ENCODE measurements around the gene AKAP13.

Gene AKAP13

GRCh38 chr15:85423256-85423655, 42.9 kb downstream of the AKAP13 start:
- no peak overlapping the region for H3K4me3 ChIP-seq (ENCODE audit: low read depth, low read length)
- ChIA-PET POLR2A (no interaction called here), CTCF (interaction anchor here (1.1 to 1.7 kb wide), 4 partner anchors 8 to 127 kb away, joined by 3 to 6 read pairs (median 4); no protein-coding TSS in a partner anchor)
- TF ChIP-seq, protein P1, sequence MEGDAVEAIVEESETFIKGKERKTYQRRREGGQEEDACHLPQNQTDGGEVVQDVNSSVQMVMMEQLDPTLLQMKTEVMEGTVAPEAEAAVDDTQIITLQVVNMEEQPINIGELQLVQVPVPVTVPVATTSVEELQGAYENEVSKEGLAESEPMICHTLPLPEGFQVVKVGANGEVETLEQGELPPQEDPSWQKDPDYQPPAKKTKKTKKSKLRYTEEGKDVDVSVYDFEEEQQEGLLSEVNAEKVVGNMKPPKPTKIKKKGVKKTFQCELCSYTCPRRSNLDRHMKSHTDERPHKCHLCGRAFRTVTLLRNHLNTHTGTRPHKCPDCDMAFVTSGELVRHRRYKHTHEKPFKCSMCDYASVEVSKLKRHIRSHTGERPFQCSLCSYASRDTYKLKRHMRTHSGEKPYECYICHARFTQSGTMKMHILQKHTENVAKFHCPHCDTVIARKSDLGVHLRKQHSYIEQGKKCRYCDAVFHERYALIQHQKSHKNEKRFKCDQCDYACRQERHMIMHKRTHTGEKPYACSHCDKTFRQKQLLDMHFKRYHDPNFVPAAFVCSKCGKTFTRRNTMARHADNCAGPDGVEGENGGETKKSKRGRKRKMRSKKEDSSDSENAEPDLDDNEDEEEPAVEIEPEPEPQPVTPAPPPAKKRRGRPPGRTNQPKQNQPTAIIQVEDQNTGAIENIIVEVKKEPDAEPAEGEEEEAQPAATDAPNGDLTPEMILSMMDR (IDR thresholded peaks at IDR 0.05; ENCODE audit: insufficient read depth, low read length, missing control alignments): no peak
- DNase-seq (ENCODE audit: low read depth, low spot score): no peak

- ChIA-PET CTCF (interaction anchor here (1.0 to 1.7 kb wide), 5 partner anchors 8 to 128 kb away, joined by 3 to 6 read pairs (median 4); no protein-coding TSS in a partner anchor), POLR2A (no interaction called here)
- H3K4me3 ChIP-seq (ENCODE audit: low read depth, low read length): no peak overlapping the region
- TF ChIP-seq, protein P1 (IDR thresholded peaks at IDR 0.05; ENCODE audit: insufficient read depth, low read length, missing control alignments): no peak
- DNase-seq (ENCODE audit: low read depth, low spot score): no peak
Observed at GRCh38 chr15:85424154-85424553, 43.8 kb downstream of the AKAP13 start.

DNA sequence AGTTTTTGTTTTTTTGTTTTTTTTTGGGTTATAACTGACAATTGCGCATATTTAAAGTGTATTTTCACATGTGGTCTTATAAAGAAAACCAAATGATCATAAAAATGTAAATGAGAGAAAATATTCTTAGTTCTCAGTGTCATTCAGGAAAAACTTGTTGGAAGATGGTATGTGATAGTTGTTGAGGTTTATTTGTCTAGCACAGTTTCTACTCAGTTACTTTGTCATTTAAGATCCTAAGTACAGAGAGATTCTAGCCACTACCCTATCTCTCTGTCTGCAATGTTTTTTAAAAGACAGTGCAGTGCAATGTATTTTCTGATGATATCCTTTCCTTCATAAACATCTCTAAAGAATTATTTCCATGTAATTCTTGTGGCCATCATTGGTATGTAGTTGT, 46.1 kb downstream of the AKAP13 start:
- DNase-seq (ENCODE audit: low read depth, low spot score): no peak
- POLR2A ChIA-PET: no interaction called here
- CTCF ChIA-PET: no interaction called here
- no peak overlapping the region for H3K4me3 ChIP-seq (ENCODE audit: low read depth, low read length)
- TF ChIP-seq, protein P1 (IDR thresholded peaks at IDR 0.05; ENCODE audit: insufficient read depth, low read length, missing control alignments): no peak

GRCh38 chr15:85427286-85428028, 47.1 kb downstream of the AKAP13 start:
- CTCF ChIA-PET: interaction anchor here (0.8 to 1.4 kb wide), 3 partner anchors 13 to 131 kb away, joined by 3 to 5 read pairs (median 3); no protein-coding TSS in a partner anchor
- no peak overlapping the region for H3K4me3 ChIP-seq (ENCODE audit: low read depth, low read length)
- TF ChIP-seq, protein P1 (IDR thresholded peaks at IDR 0.05; ENCODE audit: insufficient read depth, low read length, missing control alignments): no peak
- POLR2A ChIA-PET: no interaction called here
- no peak for DNase-seq (ENCODE audit: low read depth, low spot score)

DNA sequence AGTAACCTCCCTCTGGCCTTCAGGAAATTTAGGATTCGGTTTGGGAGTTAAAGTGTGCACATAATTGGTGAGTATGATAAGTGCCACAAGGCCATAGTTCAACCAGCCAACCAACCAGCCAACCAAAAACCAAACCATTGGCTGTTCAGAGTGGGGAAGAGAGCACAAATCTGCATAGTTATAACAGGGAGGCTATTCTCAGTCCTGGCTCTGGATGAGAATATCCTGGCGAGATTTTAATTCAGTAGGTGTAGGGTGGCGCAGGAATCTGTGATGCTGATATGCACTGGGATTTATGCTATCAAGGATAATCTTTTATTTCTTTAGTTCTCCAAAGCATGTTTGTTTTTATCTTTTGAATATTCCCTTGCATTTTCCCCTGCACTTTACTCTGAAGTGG, 49.1 kb downstream of the AKAP13 start:
- ChIA-PET POLR2A (no interaction called here), CTCF (no interaction called here)
- H3K4me3 ChIP-seq (ENCODE audit: low read depth, low read length): no peak overlapping the region
- DNase-seq (ENCODE audit: low read depth, low spot score): no peak
- TF ChIP-seq, protein P1 (IDR thresholded peaks at IDR 0.05; ENCODE audit: insufficient read depth, low read length, missing control alignments): no peak

GRCh38 chr15:85430406-85431204, 50.2 kb downstream of the AKAP13 start:
- POLR2A ChIA-PET: no interaction called here
- CTCF ChIA-PET: interaction anchor here (1.0 to 1.1 kb wide), 2 partner anchors 16 to 100 kb away, joined by 3 read pairs; no protein-coding TSS in a partner anchor
- no peak for DNase-seq (ENCODE audit: low read depth, low spot score)

More at GRCh38 chr15:85430406-85431204, 50.2 kb downstream of the AKAP13 start:
- no peak overlapping the region for H3K4me3 ChIP-seq (ENCODE audit: low read depth, low read length)
- TF ChIP-seq, protein P1 (IDR thresholded peaks at IDR 0.05; ENCODE audit: insufficient read depth, low read length, missing control alignments): no peak
